IPS-18a (cell line): Measurements from ENCODE around the gene MRAP2.

Experiments
- H3K27ac ChIP-seq: one replicate; pipeline ENCODE4 v1.5.1; 2013; ENCODE audit warnings: low read length
- H3K27me3 ChIP-seq: one replicate; pipeline ENCODE4 v1.6.1; 2013; ENCODE audit warnings: mild to moderate bottlenecking, low read length; ENCODE audit not compliant: control insufficient read depth, insufficient read depth
- H3K36me3 ChIP-seq: one replicate; pipeline ENCODE4 v1.6.1; 2013; ENCODE audit warnings: low read depth, low read length; ENCODE audit not compliant: control insufficient read depth
- H3K4me1 ChIP-seq: one replicate; pipeline ENCODE4 v1.6.1; 2013; ENCODE audit warnings: low read depth, low read length; ENCODE audit not compliant: control insufficient read depth
- H3K4me3 ChIP-seq: one replicate; pipeline ENCODE4 v1.5.1; 2013; ENCODE audit warnings: low read length
- H3K9ac ChIP-seq: one replicate; pipeline ENCODE4 v1.6.1; 2013; ENCODE audit warnings: mild to moderate bottlenecking, low read length, moderate library complexity
- H3K9me3 ChIP-seq: one replicate; pipeline ENCODE4 v1.6.1; 2013; ENCODE audit warnings: low read depth, low read length; ENCODE audit not compliant: control insufficient read depth

MRAP2 gene

GRCh38 chr6:84033523-84034451, at the start of gene MRAP2:
Gene MRAP2 (plus strand): TSS chr6:84033772. CDS start chr6:84055319, 21,547 bp downstream.
- peaks cover 14% of the 10 kb centered on the region for H3K4me1 ChIP-seq
- H3K9ac ChIP-seq = peak within 1 kb of the TSS; percentile 44
- H3K27me3 ChIP-seq = peaks cover 29% of the 10 kb centered on the region
- no peak within 1 kb of the TSS for H3K27ac ChIP-seq
- peak within 1 kb of the TSS; percentile 70 for H3K4me3 ChIP-seq
- no peaks in the 10 kb centered on the region for H3K36me3 ChIP-seq
- no peaks in the 10 kb centered on the region for H3K9me3 ChIP-seq

DNA sequence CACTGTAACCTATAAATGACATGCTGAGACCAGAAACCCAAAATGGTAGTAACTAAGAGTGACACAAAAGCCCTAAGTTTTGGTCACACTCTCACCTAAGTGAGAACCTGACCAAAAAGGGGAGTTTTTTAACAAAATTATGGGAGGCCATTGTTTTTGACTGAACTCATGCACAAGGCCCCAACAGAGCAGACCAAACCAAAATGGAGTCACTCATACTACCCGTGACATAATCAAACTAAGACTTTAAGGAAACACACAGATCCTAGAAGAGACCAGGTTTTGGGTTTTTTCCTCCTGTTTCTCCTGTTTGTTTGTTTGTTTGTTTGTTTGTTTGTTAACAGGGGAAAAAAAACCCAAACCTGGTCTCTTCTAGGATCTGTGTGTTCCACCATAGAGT, 49.2 kb upstream of the MRAP2 start:
- Histone ChIP-seq H3K4me3 (no peak overlapping the region), H3K27me3 (no peaks in the 10 kb centered on the region), H3K4me1 (no peaks in the 10 kb centered on the region), H3K27ac (no peak overlapping the region), H3K9me3 (peaks cover 6% of the 10 kb centered on the region), H3K9ac (no peak overlapping the region), H3K36me3 (no peaks in the 10 kb centered on the region)

DNA sequence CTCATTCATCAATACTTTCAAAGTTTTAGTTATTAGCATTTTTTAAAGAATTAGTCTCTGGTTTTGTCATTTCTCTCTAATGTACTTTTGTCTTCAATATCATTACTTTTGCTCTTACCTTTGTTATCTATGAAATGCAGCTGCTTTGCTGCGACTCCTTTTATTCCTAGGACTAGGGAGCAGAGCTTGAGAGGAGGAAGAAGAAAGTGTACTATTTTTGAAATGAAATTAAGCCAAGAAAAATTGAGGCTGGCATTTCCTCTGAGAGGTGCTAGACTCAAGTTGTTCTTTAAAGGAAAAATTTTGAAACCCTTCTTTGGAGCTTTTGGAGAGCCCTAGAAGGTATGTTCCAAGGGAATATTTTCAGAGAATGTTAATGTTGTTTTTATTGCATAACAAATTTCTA, 48.3 kb upstream of the MRAP2 start:
- peaks cover 6% of the 10 kb centered on the region for H3K9me3 ChIP-seq
- no peak overlapping the region for H3K4me3 ChIP-seq
- H3K9ac ChIP-seq = no peak overlapping the region
- no peaks in the 10 kb centered on the region for H3K4me1 ChIP-seq
- no peaks in the 10 kb centered on the region for H3K36me3 ChIP-seq
- no peak overlapping the region for H3K27ac ChIP-seq
- H3K27me3 ChIP-seq = no peaks in the 10 kb centered on the region

- Histone ChIP-seq H3K9me3 (peaks cover 5% of the 10 kb centered on the region), H3K9ac (no peak overlapping the region), H3K4me3 (no peak overlapping the region), H3K4me1 (no peaks in the 10 kb centered on the region), H3K27ac (no peak overlapping the region), H3K36me3 (no peaks in the 10 kb centered on the region), H3K27me3 (no peaks in the 10 kb centered on the region)
Observed at GRCh38 chr6:83985715-83986114, 47.9 kb upstream of the MRAP2 start.

DNA sequence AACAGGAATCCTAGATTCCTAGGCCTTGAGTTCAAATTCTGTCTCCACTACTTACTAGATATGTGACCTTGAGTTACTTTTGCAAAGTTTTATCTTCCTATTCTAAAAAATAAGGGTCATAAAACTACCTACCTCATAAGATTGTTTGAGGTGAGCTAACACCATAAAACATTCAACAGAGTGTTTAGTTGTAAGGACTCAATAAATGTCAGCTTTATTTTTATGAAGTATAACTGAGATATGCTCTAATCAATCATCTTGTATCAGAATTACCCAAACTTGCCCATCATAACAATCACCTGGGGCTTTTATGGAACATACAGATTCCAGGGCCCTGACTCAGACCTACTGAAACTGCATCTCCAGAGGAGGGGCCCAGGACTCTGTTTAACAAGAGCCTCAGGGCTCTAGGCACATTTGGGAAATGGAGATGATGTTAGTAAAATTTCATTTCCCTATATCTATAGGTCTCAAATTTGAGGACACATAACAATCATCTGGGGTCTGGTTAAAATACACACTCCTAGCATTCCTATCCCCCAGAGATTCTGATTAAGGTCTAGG, 35.5 kb upstream of the MRAP2 start:
- H3K36me3 ChIP-seq = no peaks in the 10 kb centered on the region
- no peaks in the 10 kb centered on the region for H3K9me3 ChIP-seq
- H3K27me3 ChIP-seq = no peaks in the 10 kb centered on the region

DNA sequence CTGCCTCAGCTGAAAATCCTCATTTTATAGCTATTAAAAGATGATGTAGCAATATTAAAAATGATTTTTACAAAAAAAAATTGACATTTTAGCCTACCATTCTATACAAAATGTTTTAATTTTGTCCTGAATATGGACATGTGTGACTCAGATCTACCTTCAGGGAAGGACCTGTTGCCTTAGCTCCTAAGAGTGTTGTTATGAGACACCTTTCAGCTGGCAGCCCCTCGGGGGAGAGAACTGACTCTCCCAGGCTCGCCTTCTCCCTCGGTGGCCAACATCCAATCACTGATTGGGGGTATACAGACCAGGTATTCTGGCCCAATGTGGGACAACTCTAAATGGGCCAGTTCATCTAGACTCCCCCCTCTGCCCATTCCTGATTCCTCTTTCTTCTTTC, 32.5 kb upstream of the MRAP2 start:
- H3K27ac ChIP-seq = no peak overlapping the region

More for the DNA sequence above, 35.5 kb upstream of the MRAP2 start:
- H3K4me1 ChIP-seq = peaks cover 4% of the 10 kb centered on the region
- H3K27ac ChIP-seq = no peak overlapping the region
- H3K4me3 ChIP-seq = no peak overlapping the region
- H3K9ac ChIP-seq = no peak overlapping the region

GRCh38 chr6:84002226-84002625, 31.3 kb upstream of the MRAP2 start:
- Histone ChIP-seq H3K36me3 (no peaks in the 10 kb centered on the region), H3K9me3 (no peaks in the 10 kb centered on the region), H3K4me1 (peaks cover 4% of the 10 kb centered on the region), H3K9ac (no peak overlapping the region), H3K4me3 (no peak overlapping the region), H3K27me3 (no peaks in the 10 kb centered on the region), H3K27ac (no peak overlapping the region)

More for the DNA sequence above, 32.5 kb upstream of the MRAP2 start:
- Histone ChIP-seq H3K4me1 (peaks cover 4% of the 10 kb centered on the region), H3K27me3 (no peaks in the 10 kb centered on the region), H3K36me3 (no peaks in the 10 kb centered on the region), H3K4me3 (no peak overlapping the region), H3K9me3 (no peaks in the 10 kb centered on the region), H3K9ac (no peak overlapping the region)

GRCh38 chr6:84003131-84003530, 30.4 kb upstream of the MRAP2 start:
- Histone ChIP-seq H3K4me3 (no peak overlapping the region), H3K9ac (no peak overlapping the region), H3K27ac (no peak overlapping the region)

DNA sequence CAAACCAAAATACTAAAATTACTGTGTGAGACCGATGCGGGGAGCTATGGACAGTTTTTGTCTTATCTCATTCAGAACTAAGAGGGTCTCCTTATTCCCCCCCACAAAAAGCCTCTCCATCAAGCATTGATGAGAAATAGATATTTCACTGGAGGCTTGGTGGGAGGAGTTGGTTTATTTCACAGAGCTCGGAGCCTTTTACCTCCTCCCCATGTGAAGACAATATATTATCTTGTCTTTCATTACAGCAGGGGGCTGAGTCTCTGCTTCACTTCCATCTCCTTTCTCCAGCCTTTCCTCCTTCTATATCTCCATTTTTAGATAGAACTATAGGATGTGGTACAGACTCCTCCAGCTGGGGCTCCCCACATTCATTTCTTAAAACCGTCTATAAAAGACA, 29.9 kb upstream of the MRAP2 start:
- H3K4me3 ChIP-seq = no peak overlapping the region

More at GRCh38 chr6:84003131-84003530, 30.4 kb upstream of the MRAP2 start:
- no peaks in the 10 kb centered on the region for H3K9me3 ChIP-seq
- H3K4me1 ChIP-seq = peaks cover 4% of the 10 kb centered on the region
- H3K27me3 ChIP-seq = no peaks in the 10 kb centered on the region
- H3K36me3 ChIP-seq = no peaks in the 10 kb centered on the region

DNA sequence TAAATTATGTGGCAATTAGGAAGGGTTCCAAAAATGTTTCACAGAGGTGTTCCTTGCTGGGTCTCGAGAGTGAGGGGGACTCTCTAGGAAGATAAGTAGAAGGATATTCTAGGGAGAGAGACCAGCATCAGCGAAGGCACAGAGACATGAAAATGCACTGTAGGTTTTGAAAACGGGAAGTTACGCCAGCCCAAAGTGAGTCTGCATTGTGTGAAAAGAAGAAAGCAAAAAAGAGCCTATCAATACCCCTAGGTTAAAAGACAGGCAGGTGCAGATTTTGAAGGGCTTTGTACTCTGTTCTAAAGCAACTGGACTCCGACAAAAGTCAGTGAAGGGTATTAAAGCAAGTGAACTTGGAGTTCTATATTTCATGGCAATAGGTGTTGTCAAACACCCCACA, 25.7 kb upstream of the MRAP2 start:
- no peaks in the 10 kb centered on the region for H3K36me3 ChIP-seq
- no peak overlapping the region for H3K4me3 ChIP-seq
- H3K9ac ChIP-seq = no peak overlapping the region
- no peak overlapping the region for H3K27ac ChIP-seq
- no peaks in the 10 kb centered on the region for H3K27me3 ChIP-seq
- no peaks in the 10 kb centered on the region for H3K4me1 ChIP-seq
- no peaks in the 10 kb centered on the region for H3K9me3 ChIP-seq

More for the DNA sequence above, 29.9 kb upstream of the MRAP2 start:
- Histone ChIP-seq H3K27ac (no peak overlapping the region), H3K27me3 (no peaks in the 10 kb centered on the region), H3K36me3 (no peaks in the 10 kb centered on the region), H3K9me3 (no peaks in the 10 kb centered on the region), H3K4me1 (peaks cover 4% of the 10 kb centered on the region), H3K9ac (no peak overlapping the region)

GRCh38 chr6:84013354-84013753, 20.2 kb upstream of the MRAP2 start:
- H3K4me3 ChIP-seq = no peak overlapping the region
- no peaks in the 10 kb centered on the region for H3K9me3 ChIP-seq
- H3K27ac ChIP-seq = no peak overlapping the region
- no peaks in the 10 kb centered on the region for H3K36me3 ChIP-seq
- no peak overlapping the region for H3K9ac ChIP-seq
- H3K4me1 ChIP-seq = no peaks in the 10 kb centered on the region
- no peaks in the 10 kb centered on the region for H3K27me3 ChIP-seq
